Colonic mucosa (tissue), 4 donors: ENCODE data around the gene DISP3. TPM values are rescaled to one million over a fixed set of nuclear protein-coding genes. Genes with fewer than 3 reads are reported as not detected.

Experiments used
- DNase-seq: peaks from one replicate; pipeline ENCODE4 v3.0.0-alpha.2; 2020
- H3K27ac ChIP-seq: fragments of 200-600 bp; one replicate; pipeline ENCODE4 v1.8.0; 2021
- H3K27me3 ChIP-seq: fragments of 200-600 bp; one replicate; pipeline ENCODE4 v1.8.0; 2021
- H3K36me3 ChIP-seq: fragments of 200-600 bp; one replicate; pipeline ENCODE4 v1.8.0; 2021
- H3K4me1 ChIP-seq: fragments of 200-600 bp; one replicate; pipeline ENCODE4 v1.8.0; 2021; ENCODE audit warnings: mild to moderate bottlenecking
- H3K4me3 ChIP-seq: fragments of 200-600 bp; one replicate; pipeline ENCODE4 v1.8.0; 2021
- H3K9ac ChIP-seq, 2 donors: one replicate each; pipeline ENCODE4 v1.7.0; 2013; ENCODE audit warnings: control low read depth in 2 of 2, low read depth in 2 of 2, low read length in 2 of 2
- H3K9me3 ChIP-seq: fragments of 200-600 bp; one replicate; pipeline ENCODE4 v1.8.0; 2021
- CTCF ChIP-seq: fragments of 200-600 bp; IDR thresholded peaks from one replicate; pipeline ENCODE4 v1.8.0; 2022; ENCODE audit warnings: antibody characterized with exemption, mild to moderate bottlenecking
- intact Hi-C: fragments of 100-400 bp; cut with DNase I; formaldehyde crosslinking; loops from one replicate; pipeline ENCODE4 v1.14.1; 2022
- total RNA-seq, 2 donors: library from RNA; stranded (reverse); fragmentation: NEBNext Ultra II Directional in 1 of 2; extraction: Animal tissue kit (Norgen Biotek cat#: 25700) in 1 of 2; gene quantifications; one replicate each; pipeline ENCODE4 v1.2.1, GENCODE V29; 2021
- donor health status: healthy.
- donor health status: DM: no; HTN: no; CAD: no.
- donor health status: DM: no; HTN: no; CAD: no.

The DISP3 gene, protein sequence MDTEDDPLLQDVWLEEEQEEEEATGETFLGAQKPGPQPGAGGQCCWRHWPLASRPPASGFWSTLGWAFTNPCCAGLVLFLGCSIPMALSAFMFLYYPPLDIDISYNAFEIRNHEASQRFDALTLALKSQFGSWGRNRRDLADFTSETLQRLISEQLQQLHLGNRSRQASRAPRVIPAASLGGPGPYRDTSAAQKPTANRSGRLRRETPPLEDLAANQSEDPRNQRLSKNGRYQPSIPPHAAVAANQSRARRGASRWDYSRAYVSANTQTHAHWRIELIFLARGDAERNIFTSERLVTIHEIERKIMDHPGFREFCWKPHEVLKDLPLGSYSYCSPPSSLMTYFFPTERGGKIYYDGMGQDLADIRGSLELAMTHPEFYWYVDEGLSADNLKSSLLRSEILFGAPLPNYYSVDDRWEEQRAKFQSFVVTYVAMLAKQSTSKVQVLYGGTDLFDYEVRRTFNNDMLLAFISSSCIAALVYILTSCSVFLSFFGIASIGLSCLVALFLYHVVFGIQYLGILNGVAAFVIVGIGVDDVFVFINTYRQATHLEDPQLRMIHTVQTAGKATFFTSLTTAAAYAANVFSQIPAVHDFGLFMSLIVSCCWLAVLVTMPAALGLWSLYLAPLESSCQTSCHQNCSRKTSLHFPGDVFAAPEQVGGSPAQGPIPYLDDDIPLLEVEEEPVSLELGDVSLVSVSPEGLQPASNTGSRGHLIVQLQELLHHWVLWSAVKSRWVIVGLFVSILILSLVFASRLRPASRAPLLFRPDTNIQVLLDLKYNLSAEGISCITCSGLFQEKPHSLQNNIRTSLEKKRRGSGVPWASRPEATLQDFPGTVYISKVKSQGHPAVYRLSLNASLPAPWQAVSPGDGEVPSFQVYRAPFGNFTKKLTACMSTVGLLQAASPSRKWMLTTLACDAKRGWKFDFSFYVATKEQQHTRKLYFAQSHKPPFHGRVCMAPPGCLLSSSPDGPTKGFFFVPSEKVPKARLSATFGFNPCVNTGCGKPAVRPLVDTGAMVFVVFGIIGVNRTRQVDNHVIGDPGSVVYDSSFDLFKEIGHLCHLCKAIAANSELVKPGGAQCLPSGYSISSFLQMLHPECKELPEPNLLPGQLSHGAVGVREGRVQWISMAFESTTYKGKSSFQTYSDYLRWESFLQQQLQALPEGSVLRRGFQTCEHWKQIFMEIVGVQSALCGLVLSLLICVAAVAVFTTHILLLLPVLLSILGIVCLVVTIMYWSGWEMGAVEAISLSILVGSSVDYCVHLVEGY (N-terminal part only)
- total RNA-seq: under 1 TPM; 0.10 to 0.13 TPM

- Histone ChIP-seq H3K36me3 (no peaks in the 10 kb centered on the region), H3K9me3 (no peaks in the 10 kb centered on the region), H3K4me1 (no peaks in the 10 kb centered on the region), H3K27me3 (peaks cover 37% of the 10 kb centered on the region), H3K4me3 (peak within 1 kb of the TSS; percentile 24), H3K9ac (no peak within 1 kb of the TSS), H3K27ac (no peak within 1 kb of the TSS)
- peak; percentile 31 for TF ChIP-seq CTCF
- intact Hi-C loops: no loop called here
- peak; percentile 50 for DNase-seq
Measured at GRCh38 chr1:11478571-11479374, at the start of gene DISP3. Gene DISP3 (plus strand): TSS chr1:11479155. CDS start chr1:11500993, 21,838 bp downstream.

- H3K27me3 ChIP-seq: no peaks in the 10 kb centered on the region
- no peak overlapping the region for H3K27ac ChIP-seq
- no peaks in the 10 kb centered on the region for H3K36me3 ChIP-seq
- no peak for TF ChIP-seq CTCF
- intact Hi-C loops: no loop called here
- no peak overlapping the region for H3K9ac ChIP-seq
- H3K4me1 ChIP-seq: no peaks in the 10 kb centered on the region
- no peak overlapping the region for H3K4me3 ChIP-seq
- H3K9me3 ChIP-seq: no peaks in the 10 kb centered on the region
- no peak for DNase-seq
Measured at GRCh38 chr1:11429226-11429625, 49.7 kb upstream of the DISP3 start.

- no peak overlapping the region for H3K4me3 ChIP-seq
- no peaks in the 10 kb centered on the region for H3K4me1 ChIP-seq
- H3K27ac ChIP-seq: no peak overlapping the region
- H3K27me3 ChIP-seq: no peaks in the 10 kb centered on the region
- TF ChIP-seq CTCF: no peak
- H3K9ac ChIP-seq: no peak overlapping the region
- DNase-seq: no peak
- intact Hi-C loops: no loop called here
- H3K9me3 ChIP-seq: no peaks in the 10 kb centered on the region
- no peaks in the 10 kb centered on the region for H3K36me3 ChIP-seq
Measured at GRCh38 chr1:11429935-11430334, 49.0 kb upstream of the DISP3 start.

DNA sequence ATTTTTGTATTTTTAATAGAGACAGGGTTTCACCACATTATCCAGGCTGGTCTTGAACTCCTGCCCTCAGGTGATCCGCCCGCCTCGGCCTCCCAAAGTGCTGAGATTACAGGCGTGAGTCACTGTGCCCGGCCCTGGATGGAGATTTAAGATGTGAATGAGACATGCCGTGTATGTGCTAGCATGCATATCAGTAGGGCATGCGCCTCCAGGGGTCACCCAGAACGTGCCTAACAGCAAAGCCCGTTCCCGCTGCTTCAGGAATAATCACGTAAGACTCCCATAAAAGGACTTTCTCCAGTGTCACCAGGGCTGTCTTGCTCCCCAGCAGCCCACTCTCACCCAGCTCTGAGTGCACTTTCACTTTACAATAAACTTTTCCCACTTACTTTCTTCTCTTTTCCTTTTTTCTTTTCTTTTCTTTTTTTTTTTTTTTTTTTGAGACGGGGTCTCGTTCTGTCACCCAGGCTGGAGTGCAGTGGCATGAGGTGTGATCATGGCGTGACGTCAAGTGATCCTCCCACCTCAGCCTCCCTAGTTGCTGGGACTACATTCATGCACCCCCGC is 46.9 kb upstream of the DISP3 start:
- H3K9me3 ChIP-seq: no peaks in the 10 kb centered on the region
- H3K9ac ChIP-seq: no peak overlapping the region
- H3K27me3 ChIP-seq: no peaks in the 10 kb centered on the region
- H3K27ac ChIP-seq: no peak overlapping the region
- H3K36me3 ChIP-seq: no peaks in the 10 kb centered on the region
- intact Hi-C loops: no loop called here
- no peak overlapping the region for H3K4me3 ChIP-seq
- DNase-seq: no peak
- no peaks in the 10 kb centered on the region for H3K4me1 ChIP-seq
- TF ChIP-seq CTCF: no peak
